GM12892 (cell line): ENCODE results near the gene HAO2.
"Not testable (repeated sequence)": the region's sequence is repeated elsewhere in the genome, so short reads cannot be mapped to it uniquely, and the experiment has no call there.

ENCODE experiments used
- DNase-seq: peaks from one replicate; pipeline ENCODE4 v3.0.0; 2011; ENCODE audit not compliant: insufficient read length
- FAIRE-seq: peaks from 2 replicates; lab custom pipeline; 2011; peaks lifted over from hg19 to GRCh38; lab: Jason Lieb, UNC
- POLR2A ChIP-seq: IDR thresholded peaks from 2 replicates; pipeline ENCODE4 v1.6.1; 2011; ENCODE audit warnings: low read depth, low read length, control low read depth
- POLR2AphosphoS5 ChIP-seq: IDR thresholded peaks from 2 replicates; pipeline ENCODE4 v1.6.1; 2011; ENCODE audit warnings: low read depth, low read length, control low read depth
- TAF1 ChIP-seq: IDR thresholded peaks from 2 replicates; pipeline ENCODE4 v1.6.1; 2011; ENCODE audit warnings: low read depth, mild to moderate bottlenecking, control low read depth, low read length, borderline replicate concordance

Gene HAO2

DNA sequence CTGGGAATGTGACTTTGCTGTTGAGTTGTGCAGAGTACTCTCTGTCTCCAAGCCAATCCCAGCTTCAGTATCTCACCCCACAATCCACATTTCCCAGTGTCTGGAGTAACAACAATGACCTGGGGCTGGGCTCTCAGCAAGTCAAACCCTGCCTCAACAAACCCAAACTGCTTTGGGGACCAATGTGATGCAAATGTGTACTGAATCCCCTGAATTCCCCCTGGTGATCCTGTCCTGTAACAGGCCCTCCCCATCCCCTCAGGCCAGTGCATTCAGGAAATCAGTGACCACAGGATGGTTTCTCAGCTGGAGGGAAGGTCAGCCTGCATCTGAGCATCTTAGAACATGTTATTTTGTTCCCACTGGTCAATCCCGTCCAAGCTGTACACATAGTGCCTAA lies 36.7 kb upstream of the HAO2 start:
- DNase-seq (no peak), FAIRE-seq (no peak)
- TF ChIP-seq TAF1 (no peak), POLR2A (no peak), POLR2AphosphoS5 (no peak)

DNA sequence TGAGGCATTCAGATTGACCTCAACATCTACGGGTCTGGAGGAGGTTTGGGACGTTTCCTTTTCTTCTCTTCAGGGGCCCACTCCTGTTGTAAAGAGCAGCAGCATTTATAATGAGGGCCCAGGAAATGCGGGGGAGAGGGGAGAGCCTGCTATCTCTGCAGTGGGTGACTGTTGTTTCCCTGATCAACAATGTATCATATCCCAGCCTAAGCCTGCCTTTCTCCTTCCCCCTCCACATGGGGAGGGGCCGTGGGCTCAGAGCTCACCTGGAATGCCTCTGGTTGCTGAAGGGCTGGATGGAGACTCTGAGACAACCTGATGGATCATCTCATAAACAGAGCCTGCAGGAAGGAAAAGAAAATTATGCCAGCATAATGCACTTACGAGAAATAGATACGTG lies 36.0 kb upstream of the HAO2 start:
- DNase-seq (no peak), FAIRE-seq (no peak)
- TF ChIP-seq TAF1: no peak
- TF ChIP-seq POLR2A: no peak
- no peak for TF ChIP-seq POLR2AphosphoS5

DNA sequence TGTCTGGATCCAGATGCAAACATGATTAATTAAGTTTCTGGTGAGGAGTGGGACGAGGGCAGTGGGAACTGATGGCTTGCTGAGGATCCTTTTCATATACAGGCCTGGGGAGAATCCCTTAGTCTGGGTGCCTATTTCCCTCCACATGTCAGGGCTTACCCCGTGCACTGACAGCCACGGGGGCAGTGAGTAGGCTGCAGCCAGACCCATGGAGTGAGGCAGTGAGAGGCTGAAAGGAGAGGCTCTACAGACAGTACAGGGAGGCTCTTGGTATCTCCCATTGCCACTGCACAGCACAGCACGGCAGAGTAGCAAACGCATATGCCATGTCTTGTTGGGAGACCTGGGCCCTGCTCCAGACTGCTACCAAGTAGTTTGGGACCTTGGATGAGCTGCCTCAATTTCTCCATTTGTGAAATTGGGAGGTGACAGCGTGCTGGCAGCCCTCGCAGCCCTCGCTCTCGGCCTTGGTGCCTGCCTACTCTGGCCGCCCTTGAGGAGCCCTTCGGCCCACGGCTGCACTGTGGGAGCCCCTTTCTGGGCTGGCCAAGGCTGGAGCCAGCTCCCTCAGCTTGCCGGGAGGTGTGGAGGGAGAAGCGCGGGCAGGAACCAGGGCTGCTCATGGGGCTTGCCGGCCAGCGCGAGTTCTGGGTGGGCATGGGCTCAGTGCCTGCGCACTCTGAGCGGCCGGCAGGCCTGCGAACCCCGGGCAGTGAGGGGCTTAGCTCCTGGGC lies 35.3 kb upstream of the HAO2 start:
- DNase-seq: no peak
- TF ChIP-seq POLR2AphosphoS5 (no peak), POLR2A (no peak), TAF1 (no peak)
- no peak for FAIRE-seq

DNA sequence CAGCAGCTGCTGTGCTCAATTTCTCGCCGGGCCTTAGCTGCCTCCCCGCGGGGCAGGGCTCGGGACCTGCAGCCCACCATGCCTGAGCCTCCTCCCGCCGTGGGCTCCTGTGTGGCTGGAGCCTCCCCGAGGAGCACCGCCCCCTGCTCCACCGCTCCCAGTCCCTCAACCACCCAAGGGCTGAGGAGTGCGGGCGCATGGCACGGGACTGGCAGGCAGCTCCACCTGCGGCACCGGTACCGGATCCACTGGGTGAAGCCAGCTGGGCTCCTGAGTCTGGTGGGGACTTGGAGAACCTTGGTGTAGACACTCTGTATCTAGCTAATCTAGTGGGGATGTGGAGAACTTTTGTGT lies 34.7 kb upstream of the HAO2 start:
- not testable (repeated sequence) for DNase-seq

DNA sequence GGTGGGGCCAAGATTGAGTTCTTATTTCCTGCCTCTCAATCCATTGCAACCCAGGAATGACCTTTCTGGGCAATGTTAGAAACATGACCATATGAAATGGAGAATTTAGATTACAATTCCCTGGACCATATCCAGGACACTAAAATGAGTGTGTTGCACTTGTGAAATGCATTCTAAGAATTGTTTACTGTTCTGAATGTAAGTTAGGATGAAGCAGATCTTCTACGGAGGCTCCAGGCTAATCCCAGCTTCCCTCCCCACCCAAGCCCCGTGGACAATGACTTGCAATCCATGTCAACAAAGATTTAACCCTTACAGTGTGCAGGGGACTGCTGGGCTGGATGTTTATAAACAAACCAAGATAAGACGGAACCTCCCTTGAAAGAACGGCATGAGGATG lies 31.7 kb upstream of the HAO2 start:
- TF ChIP-seq TAF1 (no peak), POLR2AphosphoS5 (no peak)
- DNase-seq (no peak), FAIRE-seq (no peak)

More for the DNA sequence above, 34.7 kb upstream of the HAO2 start:
- FAIRE-seq: not testable (repeated sequence)

DNA sequence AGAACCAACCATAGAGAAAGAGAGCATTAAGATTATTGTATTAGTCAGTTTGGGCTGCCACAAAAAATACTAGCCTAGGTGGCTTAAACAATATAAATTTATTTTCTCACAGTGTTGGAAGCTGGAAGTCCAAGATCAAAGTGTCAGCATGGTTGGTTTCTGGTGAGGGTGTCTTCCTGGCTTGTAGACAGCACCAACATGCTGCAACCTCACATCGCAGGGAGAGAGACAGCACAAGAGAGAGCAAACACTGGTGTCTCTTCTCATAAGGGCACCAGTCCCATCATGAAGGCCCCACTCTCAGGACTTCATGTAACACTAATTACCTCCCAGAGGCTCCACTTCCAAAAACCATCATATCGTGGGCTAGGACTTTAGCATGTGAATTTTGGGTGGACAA lies 30.6 kb upstream of the HAO2 start:
- no peak for DNase-seq
- no peak for FAIRE-seq
- no peak for TF ChIP-seq POLR2A
- no peak for TF ChIP-seq TAF1
- no peak for TF ChIP-seq POLR2AphosphoS5

DNA sequence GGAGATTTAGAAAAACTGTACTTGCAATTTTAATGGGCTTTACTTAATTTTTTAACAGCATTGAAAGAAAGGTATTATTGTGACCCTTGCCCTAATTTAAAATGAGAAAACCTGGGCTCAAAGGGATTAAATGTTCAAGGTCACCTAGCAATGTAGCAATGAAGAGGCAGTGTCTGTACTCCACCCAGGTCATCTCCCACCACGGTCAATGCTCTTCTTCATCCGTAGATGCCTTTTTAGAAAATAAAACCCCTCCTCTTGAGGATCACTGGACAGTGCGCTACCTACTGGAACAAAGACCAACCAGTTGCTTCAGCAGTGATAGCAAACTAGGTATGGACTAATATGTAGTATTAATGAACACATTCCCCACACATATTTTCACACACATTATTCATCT lies 29.8 kb upstream of the HAO2 start:
- FAIRE-seq (no peak), DNase-seq (no peak)
- TF ChIP-seq TAF1 (no peak), POLR2A (no peak), POLR2AphosphoS5 (no peak)

DNA sequence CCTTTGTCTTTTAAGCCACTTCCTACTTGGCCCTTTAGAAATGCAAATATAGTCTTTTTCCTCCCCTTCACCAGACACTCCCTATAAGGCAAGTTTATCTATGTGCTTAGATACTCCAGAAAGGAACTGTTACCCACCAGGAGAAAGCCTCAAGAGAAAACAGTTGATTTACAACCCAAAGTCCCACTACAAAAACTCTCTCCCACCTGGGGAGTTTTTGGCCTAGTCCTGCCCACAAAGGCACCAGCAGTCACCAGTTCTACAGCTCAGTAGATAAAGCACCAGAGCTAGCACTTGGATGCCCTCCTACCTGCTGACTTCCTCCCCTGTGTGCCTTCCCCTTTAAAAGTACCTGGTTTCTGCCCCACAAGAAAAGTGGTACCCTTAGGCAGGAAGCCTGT lies 27.7 kb upstream of the HAO2 start:
- DNase-seq: no peak
- no peak for FAIRE-seq
- no peak for TF ChIP-seq POLR2A
- no peak for TF ChIP-seq POLR2AphosphoS5
- TF ChIP-seq TAF1: no peak

DNA sequence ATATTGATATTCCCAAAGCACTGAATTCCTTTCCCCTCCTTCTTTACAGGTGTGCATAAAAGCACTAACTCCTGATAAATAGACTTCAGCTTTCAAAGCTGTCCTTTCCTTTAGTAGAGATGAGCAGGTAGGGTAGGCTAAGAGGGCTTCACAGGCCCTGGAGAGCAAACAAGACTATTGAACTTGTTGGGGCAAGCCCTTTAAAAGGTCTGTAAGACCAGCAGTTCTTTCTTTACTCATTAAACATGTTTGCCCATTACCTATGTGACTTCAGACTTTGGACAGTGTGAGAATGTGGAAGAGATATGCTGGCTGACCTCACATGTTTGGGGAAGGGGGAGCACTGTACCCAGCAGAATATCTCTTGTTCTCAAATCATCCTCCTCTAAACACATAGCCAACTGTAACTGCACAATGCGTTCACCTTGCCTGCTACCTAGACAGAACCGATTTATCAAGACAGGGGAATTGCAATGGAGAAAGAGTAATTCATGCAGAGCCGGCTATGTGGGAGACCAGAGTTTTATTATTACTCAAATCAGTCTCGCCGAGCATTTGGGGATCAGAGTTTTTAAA lies 27.1 kb upstream of the HAO2 start:
- DNase-seq (no peak), FAIRE-seq (no peak)
- TF ChIP-seq POLR2A: no peak
- no peak for TF ChIP-seq POLR2AphosphoS5

DNA sequence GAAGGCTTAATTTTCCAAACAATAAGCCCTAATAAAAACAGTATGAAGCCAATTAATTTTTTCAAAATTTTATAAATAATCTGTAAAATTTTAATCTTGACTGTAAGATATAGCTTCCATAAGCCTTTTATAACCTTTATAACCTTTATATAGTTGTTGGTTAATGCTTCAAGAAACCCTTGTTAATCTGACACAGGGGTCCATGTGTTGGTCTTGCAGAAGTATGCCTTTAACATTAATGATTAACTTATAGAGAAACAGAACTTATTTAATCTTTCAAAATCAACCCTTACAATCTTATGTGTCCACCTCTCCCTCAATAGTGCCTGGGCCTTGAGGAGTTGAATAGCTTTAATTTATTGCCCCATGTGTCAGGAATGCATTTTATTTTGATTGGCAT lies 23.2 kb upstream of the HAO2 start:
- TF ChIP-seq POLR2A: no peak
- TF ChIP-seq TAF1: no peak
- no peak for TF ChIP-seq POLR2AphosphoS5
- FAIRE-seq: no peak
- no peak for DNase-seq

DNA sequence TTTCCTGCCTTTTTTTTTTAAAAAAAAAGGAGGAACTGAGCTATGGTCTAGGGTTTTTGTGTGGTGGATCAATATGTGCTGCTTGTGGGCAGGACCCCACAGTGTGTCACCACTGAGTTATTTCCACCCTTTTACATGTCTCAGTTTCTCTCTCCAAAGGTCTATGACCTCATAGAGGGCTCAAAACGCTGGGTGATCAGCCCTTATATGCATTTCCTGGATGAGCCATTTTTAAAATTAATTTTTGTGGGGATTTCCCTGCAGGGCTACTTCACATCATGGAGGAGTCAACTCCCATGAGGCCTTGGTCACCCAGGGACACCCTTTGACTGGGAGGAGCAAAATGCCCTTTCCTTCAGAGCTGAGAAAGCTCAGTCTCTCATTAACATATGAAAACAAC lies 20.7 kb upstream of the HAO2 start:
- DNase-seq (no peak), FAIRE-seq (no peak)
- TF ChIP-seq POLR2AphosphoS5: no peak

DNA sequence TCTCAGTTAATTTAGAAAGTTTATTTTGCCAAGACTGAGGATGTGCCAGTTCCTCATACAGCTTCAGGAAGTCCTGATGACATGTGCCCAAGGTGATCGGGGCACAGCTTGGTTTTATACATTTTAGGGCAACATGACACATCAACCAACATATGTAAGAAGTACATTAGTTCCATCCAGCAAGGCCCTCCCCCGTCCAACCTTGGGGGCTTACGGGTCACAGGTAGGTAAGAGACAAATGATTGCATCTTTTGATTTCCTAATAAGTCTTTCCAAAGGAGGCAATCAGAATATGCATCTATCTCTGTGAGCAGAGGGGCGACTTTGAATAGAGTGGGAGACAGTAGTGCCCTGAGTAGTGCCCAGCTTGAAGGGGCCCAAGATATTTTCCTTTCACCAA lies 19.6 kb upstream of the HAO2 start:
- no peak for FAIRE-seq
- TF ChIP-seq TAF1 (no peak), POLR2A (no peak), POLR2AphosphoS5 (no peak)
- DNase-seq: no peak

DNA sequence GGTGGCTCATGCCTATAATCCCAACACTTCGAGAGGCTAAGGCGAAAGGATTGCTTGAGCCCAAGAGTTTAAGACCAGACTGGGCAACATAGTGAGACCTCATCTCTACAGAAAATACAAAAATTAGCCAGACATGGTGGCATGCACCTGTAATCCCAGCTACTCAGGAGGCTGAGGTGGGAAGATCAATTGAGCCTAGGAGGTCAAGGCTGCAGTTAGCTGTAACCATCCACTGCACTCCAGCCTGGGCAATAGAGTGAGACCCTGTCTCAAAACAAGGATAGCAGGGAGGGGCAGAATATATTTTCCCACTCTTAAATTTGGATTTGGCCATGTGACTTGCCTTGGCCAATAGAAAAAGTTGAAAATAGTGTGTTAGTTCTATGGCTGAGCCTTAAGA lies 17.7 kb upstream of the HAO2 start:
- FAIRE-seq, DNase-seq: not testable (repeated sequence)
